Measurements from ENCODE around the gene SPOCK1. TPM values are rescaled to one million over a fixed set of nuclear protein-coding genes. Genes with fewer than 3 reads are reported as not detected.

SPOCK1 gene
- total and polyA plus RNA-seq, 2 of the 13 experiments (the other 11 are each of a cell fraction or from before 2014, with no cell fraction given) = 0.18 to 0.29 TPM

DNA sequence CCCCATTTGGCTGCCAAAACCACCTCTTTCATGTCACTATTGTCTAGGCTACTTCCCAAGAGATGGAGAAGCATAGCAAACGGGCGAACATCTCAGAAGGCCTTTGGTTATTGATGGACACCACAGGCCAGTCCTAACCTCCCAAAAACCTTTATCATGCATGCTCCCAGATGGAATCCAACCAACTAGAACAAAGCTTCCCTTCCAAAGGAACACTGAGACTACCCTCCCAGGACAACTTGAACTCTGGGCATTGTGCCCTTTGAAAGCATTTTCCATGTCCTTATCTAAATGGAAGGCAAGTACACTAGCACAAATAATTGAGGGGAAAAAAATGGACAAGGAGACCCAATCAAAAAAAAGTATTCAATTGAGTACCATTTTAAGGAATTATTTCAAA lies 65.6 kb downstream of the SPOCK1 start:
- intact Hi-C loops (cut with micrococcal nuclease; ENCODE audit: unreplicated experiment) = no loop called here
- no peak overlapping the region for H3K4me2 ChIP-seq (ENCODE audit: low read depth, low read length)
- DNase-seq (ENCODE audit: low spot score) (no peak), FAIRE-seq (no peak), ATAC-seq (no peak)
- ChIA-PET CTCF (ENCODE audit: low intra/inter-chr PET ratio, low total read pairs) (no interaction called here), POLR2A (no interaction called here)
- H3K36me3 ChIP-seq (replicated peaks in 1 of 2; ENCODE audit: control insufficient read depth in 1 of 2, insufficient read depth in 2 of 2, low read length in 2 of 2) = no peaks in the 10 kb centered on the region
- BruUV-seq (replicated peaks) = no TSS peak
- in situ Hi-C loops (cut with HindIII; ENCODE audit: extremely low pct_ligation_motif_present, low pct_unique_long_range_greater_than_20kb) = no loop called here
- no peak overlapping the region for H2AFZ ChIP-seq (ENCODE audit: low read length)
- no peaks in the 10 kb centered on the region for H3K79me2 ChIP-seq (ENCODE audit: insufficient read depth, low read length)
- H3K4me1 ChIP-seq (ENCODE audit: insufficient read depth, low read length) = no peaks in the 10 kb centered on the region
- H4K20me1 ChIP-seq (ENCODE audit: insufficient read depth, low read length) = no peaks in the 10 kb centered on the region
- H3K9ac ChIP-seq (ENCODE audit: insufficient read depth, low read depth, low read length) = no peak overlapping the region
- WGBS (ENCODE audit: low lambda C conversion rate) = no CpG with 5 or more reads among the region's 2 CpGs
- H3K27ac ChIP-seq (ENCODE audit: extremely low read length, insufficient read depth, low read length) = no peak overlapping the region
- no peaks in the 10 kb centered on the region for H3K27me3 ChIP-seq (ENCODE audit: control insufficient read depth in 1 of 2, insufficient read depth in 2 of 2, low read length in 2 of 2)
- no peak overlapping the region for H3K4me3 ChIP-seq (replicated peaks in 1 of 3; ENCODE audit: insufficient read depth in 1 of 3, low read depth in 2 of 3, low read length in 3 of 3)
- H3K9me3 ChIP-seq (ENCODE audit: low read length) = no peaks in the 10 kb centered on the region
- TF ChIP-seq KDM5B (CRISPR knock-in tag; IDR thresholded peaks at IDR 0.05; ENCODE audit: borderline replicate concordance) = no peak
- no peak for TF ChIP-seq ZNF430 (CRISPR knock-in tag; IDR thresholded peaks at IDR 0.05)
- TF ChIP-seq TRIM24 (CRISPR knock-in tag; IDR thresholded peaks at IDR 0.05) = no peak
- no peak for TF ChIP-seq ATAD3A (CRISPR knock-in tag; IDR thresholded peaks at IDR 0.05)
- no peak for TF ChIP-seq KLF12 (CRISPR knock-in tag; IDR thresholded peaks at IDR 0.05; ENCODE audit: borderline replicate concordance)
- no peak for TF ChIP-seq ZFP1 (CRISPR knock-in tag; IDR thresholded peaks at IDR 0.05)
- no peak for TF ChIP-seq ZNF775 (CRISPR knock-in tag; IDR thresholded peaks at IDR 0.05; ENCODE audit: borderline replicate concordance)
- TF ChIP-seq RBM39 (IDR thresholded peaks at IDR 0.05; ENCODE audit: low read depth, low read length, poor library complexity, severe bottlenecking) = no peak
- TF ChIP-seq, protein P1, sequence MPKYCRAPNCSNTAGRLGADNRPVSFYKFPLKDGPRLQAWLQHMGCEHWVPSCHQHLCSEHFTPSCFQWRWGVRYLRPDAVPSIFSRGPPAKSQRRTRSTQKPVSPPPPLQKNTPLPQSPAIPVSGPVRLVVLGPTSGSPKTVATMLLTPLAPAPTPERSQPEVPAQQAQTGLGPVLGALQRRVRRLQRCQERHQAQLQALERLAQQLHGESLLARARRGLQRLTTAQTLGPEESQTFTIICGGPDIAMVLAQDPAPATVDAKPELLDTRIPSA (CRISPR knock-in tag; IDR thresholded peaks at IDR 0.05; ENCODE audit: borderline replicate concordance) = no peak
- TF ChIP-seq SNAPC2 (CRISPR knock-in tag; IDR thresholded peaks at IDR 0.05) = no peak
- no peak for TF ChIP-seq ZEB1 (IDR thresholded peaks at IDR 0.05; ENCODE audit: insufficient replicate concordance, low read depth)
- no peak for TF ChIP-seq ZNF792 (CRISPR knock-in tag; IDR thresholded peaks at IDR 0.05)
- no peak for TF ChIP-seq ZBTB40 (IDR thresholded peaks at IDR 0.05)
- no peak for TF ChIP-seq ZBTB40 (CRISPR knock-in tag; IDR thresholded peaks at IDR 0.05)
- TF ChIP-seq, protein P2, sequence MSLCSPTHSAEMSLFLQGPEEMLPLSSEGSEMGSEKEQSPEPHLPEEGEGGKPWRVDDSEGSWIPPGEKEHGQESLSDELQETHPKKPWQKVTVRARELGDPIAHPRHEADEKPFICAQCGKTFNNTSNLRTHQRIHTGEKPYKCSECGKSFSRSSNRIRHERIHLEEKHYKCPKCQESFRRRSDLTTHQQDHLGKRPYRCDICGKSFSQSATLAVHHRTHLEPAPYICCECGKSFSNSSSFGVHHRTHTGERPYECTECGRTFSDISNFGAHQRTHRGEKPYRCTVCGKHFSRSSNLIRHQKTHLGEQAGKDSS (CRISPR knock-in tag; IDR thresholded peaks at IDR 0.05; ENCODE audit: borderline replicate concordance, low read depth) = no peak
- no peak for TF ChIP-seq ZNF780A (CRISPR knock-in tag; IDR thresholded peaks at IDR 0.05)
- TF ChIP-seq FOSL2 (CRISPR knock-in tag; IDR thresholded peaks at IDR 0.05) = no peak
